H7 (cell line): ENCODE data around the gene LRRN2. TPM values are rescaled to one million over a fixed set of nuclear protein-coding genes. Genes with fewer than 3 reads are reported as not detected.
"Not testable (repeated sequence)": the region's sequence is repeated elsewhere in the genome, so short reads cannot be mapped to it uniquely, and the experiment has no call there.

Experiments
- DNase-seq: peaks from one replicate; pipeline ENCODE4 v3.0.0; 2012
- H3K27me3 ChIP-seq: 2 replicates; pipeline ENCODE4 v1.6.0; 2011; ENCODE audit warnings: mild to moderate bottlenecking, low read length; ENCODE audit not compliant: control insufficient read depth, insufficient read depth
- H3K36me3 ChIP-seq: replicated peaks from 2 replicates; pipeline ENCODE4 v1.5.1; 2011; ENCODE audit warnings: low read length; ENCODE audit not compliant: control insufficient read depth, insufficient read depth
- H3K4me3 ChIP-seq: 2 replicates; pipeline ENCODE4 v1.5.1; 2011; ENCODE audit warnings: low read depth, mild to moderate bottlenecking, control low read depth, low read length, moderate library complexity; ENCODE audit not compliant: insufficient read depth
- total RNA-seq: library from RNA; depleted of rRNA; stranded (reverse); fragments of >200 nt; shearing (Covaris generic); gene quantifications from 2 replicates; pipeline ENCODE4 v1.2.3, GENCODE V29; 2014

LRRN2 gene
- total RNA-seq, 1 experiment from 2014 or later = 20.6 TPM

DNA sequence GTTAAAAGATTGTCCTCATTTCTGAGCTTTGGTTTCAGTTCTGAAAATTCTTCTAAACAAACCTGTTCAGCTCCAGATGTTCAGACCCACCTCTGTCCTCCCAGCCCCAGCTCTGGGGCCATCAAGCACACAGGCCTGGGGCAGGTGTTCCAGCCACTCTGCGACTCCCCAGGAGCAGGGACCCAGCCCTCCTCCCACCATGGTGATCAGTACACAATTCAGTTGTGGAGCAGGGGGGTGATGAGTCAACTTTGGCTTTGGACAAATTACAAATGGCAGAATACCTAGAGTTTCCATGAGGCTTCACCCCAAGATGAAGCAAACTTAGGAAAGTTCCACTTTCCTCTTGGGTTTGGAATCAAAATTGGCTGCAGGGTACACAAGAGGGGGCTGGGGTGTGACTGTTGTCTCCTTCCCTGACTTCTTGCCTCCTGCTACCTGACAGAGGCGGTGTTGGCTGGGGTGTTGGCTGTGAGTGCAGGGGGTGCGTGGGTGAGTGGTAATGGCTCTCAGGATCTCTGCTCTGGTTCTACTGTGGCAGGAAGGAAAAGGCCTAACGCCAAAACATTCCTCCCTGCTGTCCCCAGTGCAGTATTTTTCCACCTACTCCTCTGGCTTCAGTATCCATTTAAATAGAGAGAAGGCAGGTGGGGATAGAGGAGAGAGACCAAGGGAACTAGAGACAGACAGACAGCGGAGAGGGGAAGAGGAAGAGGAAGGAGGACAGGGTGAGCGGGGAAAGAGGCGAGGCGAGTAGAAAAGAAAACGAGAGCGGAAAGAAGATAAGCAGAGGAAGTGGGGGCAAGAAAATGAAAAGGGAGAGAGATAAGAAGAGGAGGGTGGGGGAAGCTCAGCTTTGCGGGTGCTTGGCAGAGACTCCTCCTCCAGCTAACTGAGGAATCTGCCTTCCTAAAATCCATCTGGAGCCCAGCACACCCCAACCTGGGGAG, 20.6 kb upstream of the LRRN2 start:
- DNase-seq = peak; percentile 60
- Histone ChIP-seq H3K27me3 (peaks cover 12% of the 10 kb centered on the region), H3K36me3 (no peaks in the 10 kb centered on the region), H3K4me3 (no peak overlapping the region)

DNA sequence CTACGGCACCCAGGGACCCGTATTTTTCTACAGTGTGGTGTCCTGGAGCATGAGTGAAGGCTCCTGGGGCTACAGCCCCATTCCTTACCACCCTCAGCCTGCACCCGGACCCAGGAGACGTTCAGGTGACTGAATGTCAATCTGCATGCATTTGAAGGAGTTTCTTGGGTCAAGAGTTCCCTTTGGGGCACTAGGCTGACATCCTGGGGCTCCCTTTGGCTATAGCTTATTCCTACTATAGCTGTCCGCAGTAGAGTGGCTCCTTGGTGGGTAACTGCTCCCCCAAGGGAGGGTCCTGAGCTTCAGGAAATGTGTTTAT, 19.9 kb upstream of the LRRN2 start:
- Histone ChIP-seq H3K27me3 (peaks cover 12% of the 10 kb centered on the region), H3K4me3 (no peak overlapping the region)
- no peak for DNase-seq

DNA sequence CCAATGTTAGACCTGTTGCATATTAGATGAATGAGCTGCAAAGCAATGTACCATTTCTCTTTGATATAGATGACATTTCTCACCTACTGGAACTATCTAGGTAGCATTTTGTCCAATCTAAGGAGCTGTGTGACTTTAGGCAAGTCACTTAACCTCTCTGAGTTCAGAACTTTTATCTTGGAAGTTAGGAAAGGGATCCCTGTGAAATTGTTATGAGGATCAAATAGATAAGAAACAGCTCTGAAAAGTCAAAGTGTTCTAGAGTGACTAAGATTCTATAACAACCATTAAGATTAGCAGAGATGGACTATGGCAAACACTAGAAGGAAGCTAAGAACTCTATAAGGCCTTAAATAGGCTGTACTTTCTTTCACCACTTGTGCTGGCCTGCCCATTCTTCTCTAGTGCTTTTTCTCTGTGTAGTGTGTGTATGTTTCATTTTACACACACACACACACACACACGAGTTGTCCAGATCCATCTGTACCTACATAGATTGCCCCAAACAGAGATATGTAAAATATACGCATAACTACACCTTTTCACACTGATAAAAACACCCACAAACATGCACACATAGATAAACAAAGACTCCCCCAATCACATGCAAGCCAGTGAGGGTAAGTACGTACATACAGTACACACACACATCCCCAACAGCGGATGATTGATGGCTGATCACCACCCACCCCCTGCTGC, 19.4 kb upstream of the LRRN2 start:
- H3K36me3 ChIP-seq = no peaks in the 10 kb centered on the region
- no peak for DNase-seq
- H3K4me3 ChIP-seq = no peak overlapping the region
- H3K27me3 ChIP-seq = peaks cover 12% of the 10 kb centered on the region

More for the DNA sequence above, 19.9 kb upstream of the LRRN2 start:
- no peaks in the 10 kb centered on the region for H3K36me3 ChIP-seq

DNA sequence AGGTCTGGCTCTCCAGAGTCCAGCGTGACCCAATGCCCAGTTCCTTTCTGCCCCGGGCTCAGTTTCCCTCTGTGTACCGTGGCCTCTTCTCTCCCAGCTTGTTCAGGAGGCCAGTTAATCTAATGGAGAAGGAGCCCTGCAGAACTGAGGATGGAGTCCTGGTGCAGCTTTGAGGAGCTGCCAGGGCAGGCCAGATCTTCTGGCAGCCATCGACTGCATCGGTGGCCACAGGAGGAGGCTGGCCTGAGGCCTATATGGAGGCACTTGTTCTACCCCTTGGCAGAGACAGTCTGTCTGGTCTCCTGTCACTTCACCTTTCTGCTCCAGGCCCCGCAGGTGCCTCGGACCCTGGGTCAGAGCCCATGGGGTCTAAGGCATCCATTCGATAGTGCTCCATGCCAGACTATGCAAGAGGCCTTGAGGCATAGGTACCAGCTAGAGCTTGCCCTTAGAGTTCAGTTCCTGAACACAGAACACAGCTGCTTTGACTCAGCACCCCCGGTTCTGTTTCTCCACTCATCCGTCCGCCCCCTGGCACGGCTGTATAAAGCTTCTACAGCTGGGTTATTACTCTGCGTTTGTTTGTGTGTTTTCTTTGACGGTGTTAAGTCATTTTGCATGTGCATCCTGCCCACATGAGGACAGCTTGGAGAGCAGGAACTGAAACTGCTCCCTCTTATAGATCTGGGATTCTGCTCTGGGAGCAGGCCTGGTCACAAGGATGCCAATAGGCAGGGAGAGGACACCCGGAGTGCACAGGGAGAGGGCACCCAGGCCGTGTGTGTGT, 18.5 kb upstream of the LRRN2 start:
- peaks cover 9% of the 10 kb centered on the region for H3K27me3 ChIP-seq
- H3K4me3 ChIP-seq = no peak overlapping the region
- no peaks in the 10 kb centered on the region for H3K36me3 ChIP-seq
- no peak for DNase-seq

DNA sequence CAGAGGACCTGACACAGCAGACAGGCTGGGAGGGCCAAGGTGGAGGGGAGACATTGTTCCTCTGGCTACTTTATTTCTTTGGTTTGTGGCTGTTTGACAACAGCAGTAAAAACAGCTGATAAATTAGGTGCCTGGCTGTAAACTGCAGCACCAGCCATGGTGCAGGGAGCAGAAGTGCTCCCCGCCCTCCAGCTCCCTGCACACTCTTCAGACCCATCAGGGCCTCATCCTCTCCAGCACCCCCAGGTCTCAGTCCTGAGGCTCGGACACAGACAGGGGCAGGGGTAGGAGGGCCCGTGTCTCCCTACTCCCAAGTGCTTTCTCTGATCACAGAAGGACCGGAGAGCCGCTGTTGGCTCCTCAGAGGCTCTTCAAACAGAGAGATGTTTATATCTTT, 17.7 kb upstream of the LRRN2 start:
- no peaks in the 10 kb centered on the region for H3K36me3 ChIP-seq

DNA sequence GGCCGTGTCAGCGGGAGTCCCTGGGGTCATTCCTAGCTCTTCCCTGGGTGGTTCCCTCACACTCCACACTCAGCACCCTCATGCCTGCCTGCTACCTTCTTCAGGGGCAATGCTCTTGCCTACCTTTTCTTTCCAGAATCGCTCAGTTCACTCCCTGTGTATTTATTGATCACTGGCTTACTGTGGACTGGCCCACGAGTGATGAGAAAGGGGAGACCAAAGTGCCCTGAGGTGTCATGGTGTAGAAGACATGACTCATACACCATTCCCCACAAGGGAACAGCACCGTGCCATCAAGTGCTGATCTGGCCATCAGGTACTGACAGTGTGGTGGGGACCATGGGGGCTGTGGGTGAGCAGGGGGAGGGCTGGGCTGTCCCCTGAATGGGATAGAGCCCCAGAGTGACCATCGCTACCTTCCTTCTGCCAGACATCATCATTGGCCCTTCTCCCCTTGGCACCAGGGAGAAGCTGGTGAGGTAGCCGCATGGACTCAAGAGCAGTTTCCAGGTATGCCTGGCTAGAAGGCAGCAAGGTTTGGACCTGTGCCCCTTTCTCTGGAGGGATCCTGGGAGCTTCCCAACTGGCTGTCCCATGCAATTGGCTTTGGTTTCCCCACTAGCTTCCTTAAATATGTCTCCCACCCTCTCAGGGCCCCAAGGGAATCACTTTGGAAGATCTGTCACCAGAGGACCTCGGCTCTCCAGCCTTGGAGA, 17.2 kb upstream of the LRRN2 start:
- no peak overlapping the region for H3K4me3 ChIP-seq
- no peak for DNase-seq
- H3K36me3 ChIP-seq = no peaks in the 10 kb centered on the region
- peaks cover 3% of the 10 kb centered on the region for H3K27me3 ChIP-seq

More for the DNA sequence above, 17.7 kb upstream of the LRRN2 start:
- DNase-seq = no peak
- H3K4me3 ChIP-seq = no peak overlapping the region
- peaks cover 6% of the 10 kb centered on the region for H3K27me3 ChIP-seq

DNA sequence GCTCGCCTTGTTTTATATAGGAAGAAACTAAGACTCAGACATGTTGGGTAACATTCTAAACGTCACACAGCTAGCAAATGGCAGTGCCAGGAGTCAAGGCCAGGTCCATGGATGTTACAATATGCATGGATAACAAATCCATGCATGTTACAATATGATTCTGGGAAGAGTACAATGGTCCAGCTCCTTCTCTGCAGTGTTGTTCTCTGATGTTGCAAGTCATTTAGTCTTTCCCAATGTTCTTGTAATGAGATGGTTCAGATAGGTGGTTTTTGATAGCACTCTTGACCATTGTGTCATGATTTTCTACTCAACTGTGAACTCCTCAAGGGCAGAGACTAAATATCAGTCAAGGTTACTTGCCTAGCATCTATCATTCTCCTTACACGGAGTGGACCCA, 15.7 kb upstream of the LRRN2 start:
- Histone ChIP-seq H3K4me3 (no peak overlapping the region), H3K36me3 (no peaks in the 10 kb centered on the region), H3K27me3 (no peaks in the 10 kb centered on the region; the same call in none of the 2 replicates)
- no peak for DNase-seq

DNA sequence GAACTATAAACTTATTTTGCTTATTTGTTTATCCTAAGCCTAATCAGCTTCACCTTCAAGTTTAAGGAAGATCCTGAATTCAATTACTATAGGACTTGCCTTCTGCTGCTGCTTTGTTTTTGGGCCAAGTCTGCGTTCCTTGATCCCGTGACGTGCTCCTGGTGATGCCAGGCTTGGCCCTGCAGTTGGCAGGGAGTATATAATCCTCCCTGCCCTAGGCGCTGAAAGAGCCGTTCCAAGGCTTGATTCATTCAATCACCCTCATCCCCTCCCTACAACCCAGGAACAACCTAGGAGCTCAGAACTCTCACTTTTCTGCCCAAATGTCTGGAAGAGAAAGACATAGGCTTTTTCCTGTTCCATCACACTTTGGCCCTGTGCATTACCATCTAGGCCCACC, 12.4 kb upstream of the LRRN2 start:
- no peak for DNase-seq
- Histone ChIP-seq H3K4me3 (no peak overlapping the region), H3K36me3 (no peaks in the 10 kb centered on the region), H3K27me3 (peaks cover 1% of the 10 kb centered on the region)

DNA sequence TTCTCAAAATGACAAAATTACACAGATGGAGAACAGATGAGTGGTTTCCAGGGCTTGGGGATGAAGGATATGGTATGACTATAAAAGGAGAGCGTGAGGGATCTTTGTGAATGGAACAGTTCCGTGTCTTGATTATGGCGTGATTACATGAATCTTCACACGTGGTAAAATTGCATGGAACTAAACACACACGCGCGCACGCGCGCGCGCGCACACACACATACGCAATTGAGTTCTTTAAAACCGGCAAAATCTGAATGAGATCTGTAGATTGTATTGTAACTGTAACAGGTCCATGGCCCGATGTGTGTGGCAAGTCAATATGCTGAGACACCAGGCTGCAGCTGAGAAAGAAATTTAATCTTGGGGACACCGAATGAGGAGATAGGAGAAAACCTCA, 11.1 kb upstream of the LRRN2 start:
- no peak for DNase-seq
- Histone ChIP-seq H3K36me3 (no peaks in the 10 kb centered on the region), H3K27me3 (peaks cover 1% of the 10 kb centered on the region), H3K4me3 (no peak overlapping the region)

DNA sequence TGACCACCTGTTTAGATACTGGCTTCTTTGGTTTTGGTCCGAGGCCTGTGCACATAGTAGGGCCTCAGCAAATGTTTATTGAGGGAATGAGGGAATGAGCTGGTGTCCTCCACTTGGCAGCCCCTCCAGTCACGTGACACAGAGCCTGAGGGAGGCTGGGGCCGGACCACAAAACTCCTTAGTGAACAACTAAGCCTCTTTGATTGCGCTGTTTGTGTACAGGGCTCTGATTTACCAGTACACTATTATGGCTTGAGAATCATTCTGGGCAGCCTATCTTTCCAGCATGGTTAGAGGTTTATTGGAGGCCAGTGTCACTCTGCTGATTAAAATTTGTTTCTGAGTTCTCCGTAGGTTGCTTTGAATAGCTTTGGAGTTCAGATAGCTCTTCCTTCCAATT, 10.2 kb upstream of the LRRN2 start:
- no peaks in the 10 kb centered on the region for H3K36me3 ChIP-seq
- no peak for DNase-seq
- no peak overlapping the region for H3K4me3 ChIP-seq
- H3K27me3 ChIP-seq = peaks cover 1% of the 10 kb centered on the region

DNA sequence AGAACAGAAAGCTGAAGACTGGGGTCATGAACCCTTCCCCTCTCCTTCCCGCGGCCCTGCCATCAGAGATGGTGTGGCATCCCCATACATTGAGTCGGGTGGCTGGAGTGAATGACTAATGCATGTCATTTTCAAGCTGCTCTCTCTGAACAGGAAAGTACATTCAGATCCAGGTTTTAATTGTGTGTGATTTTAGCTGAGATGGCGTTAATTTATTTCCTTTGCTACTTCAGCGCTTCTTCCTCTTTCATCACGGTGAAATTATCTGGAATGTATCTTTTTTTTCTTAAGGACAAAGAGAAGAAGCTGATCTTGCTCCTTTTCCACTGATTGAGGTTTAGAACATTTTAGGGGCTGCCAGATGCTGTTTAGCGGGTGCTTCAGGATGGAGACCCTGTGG, 8.6 kb upstream of the LRRN2 start:
- no peak for DNase-seq

DNA sequence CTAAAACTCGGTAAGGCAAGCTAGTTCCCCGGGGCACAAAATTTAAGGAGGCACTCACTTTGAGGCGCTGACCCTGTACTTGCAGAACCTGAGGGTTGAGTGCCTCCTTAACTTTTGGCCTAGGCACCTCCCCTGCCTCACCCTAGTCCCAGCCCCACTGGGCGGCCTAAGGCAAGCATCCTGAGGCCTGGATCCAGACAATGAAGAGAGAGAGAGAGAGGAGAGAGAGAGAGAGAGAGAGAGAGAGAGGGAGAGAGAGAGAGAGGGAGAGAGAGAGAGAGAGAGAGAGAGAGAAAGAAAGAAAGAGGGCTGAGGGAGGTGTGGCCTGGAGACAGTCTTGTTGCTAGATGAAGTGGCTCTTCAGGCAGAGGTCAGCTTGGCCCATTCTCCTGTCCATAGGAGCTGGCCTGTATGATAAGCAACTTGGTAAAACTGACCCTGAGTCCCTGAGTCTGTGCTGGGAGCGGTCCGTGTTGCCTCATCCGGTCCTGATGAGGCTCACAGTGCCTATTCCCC, 7.4 kb upstream of the LRRN2 start:
- H3K36me3 ChIP-seq = no peaks in the 10 kb centered on the region
- peaks cover 4% of the 10 kb centered on the region for H3K27me3 ChIP-seq
- DNase-seq = peak; percentile 59
- H3K4me3 ChIP-seq = no peak overlapping the region

More for the DNA sequence above, 8.6 kb upstream of the LRRN2 start:
- H3K27me3 ChIP-seq = peaks cover 1% of the 10 kb centered on the region
- no peak overlapping the region for H3K4me3 ChIP-seq
- no peaks in the 10 kb centered on the region for H3K36me3 ChIP-seq

DNA sequence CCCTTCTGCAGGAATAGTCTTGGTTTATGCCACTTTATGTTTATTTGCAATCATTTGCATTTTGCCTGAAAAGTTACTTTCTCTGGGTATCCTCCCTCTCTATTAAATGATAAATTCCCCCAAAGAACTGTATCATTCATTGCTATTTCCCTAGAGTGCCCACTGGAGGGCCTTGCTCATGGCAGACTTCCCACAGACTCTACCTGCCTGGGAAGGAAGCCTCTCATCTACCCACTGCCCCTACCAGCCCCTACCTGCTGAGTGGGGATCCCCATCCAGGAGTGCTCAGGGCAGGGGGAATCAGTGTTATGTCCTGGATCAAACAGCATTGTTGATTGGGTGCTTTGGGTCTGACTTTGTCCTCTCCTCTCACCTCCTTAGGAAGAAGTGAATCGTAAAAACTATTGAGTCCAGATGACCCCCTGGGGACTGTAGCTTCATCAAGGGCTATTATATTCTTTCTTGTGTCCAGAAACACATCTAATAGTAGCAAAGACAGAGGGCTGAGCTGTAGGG, 6.8 kb upstream of the LRRN2 start:
- no peak overlapping the region for H3K4me3 ChIP-seq
- H3K36me3 ChIP-seq = no peaks in the 10 kb centered on the region
- peaks cover 7% of the 10 kb centered on the region for H3K27me3 ChIP-seq
- DNase-seq = peak; percentile 72

DNA sequence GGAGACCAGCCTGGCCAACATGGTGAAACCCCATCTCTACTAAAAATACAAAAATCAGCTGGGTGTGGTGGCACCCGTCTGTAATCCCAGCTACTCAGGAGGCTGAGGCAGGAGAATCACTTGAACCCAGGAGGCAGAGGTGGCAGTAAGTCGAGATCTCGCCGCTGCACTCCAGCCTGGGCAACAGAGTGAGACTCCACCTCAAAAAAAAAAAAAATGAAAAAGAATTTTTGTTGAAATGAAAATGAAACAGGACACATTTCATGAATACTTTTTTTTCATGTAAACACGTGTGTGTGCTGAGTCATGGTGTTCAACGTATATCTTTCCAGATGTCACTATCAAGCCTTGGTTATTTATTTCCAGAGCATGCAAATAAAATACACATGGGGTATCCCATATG, 5.8 kb upstream of the LRRN2 start:
- not testable (repeated sequence) for DNase-seq, H3K36me3 ChIP-seq, H3K4me3 ChIP-seq
- H3K27me3 ChIP-seq = peaks cover 17% of the 10 kb centered on the region
